Epithelial cell of esophagus (primary cell): ENCODE data around the gene COL8A2.

Source experiments
- DNase-seq: peaks from one replicate; pipeline ENCODE4 v3.0.0; 2010; ENCODE audit warnings: low read depth
- H3K4me3 ChIP-seq: 2 replicates; pipeline ENCODE4 v1.5.1; 2011; ENCODE audit warnings: mild to moderate bottlenecking, low read length, control low read depth
- TF ChIP-seq, protein P1 (sequence below): IDR thresholded peaks from 2 replicates; pipeline ENCODE4 v1.5.1; 2011; ENCODE audit warnings: low read depth, mild to moderate bottlenecking, low read length, control low read depth, inconsistent platforms; ENCODE audit not compliant: insufficient read depth; ENCODE audit errors: missing control alignments

Gene COL8A2

DNA sequence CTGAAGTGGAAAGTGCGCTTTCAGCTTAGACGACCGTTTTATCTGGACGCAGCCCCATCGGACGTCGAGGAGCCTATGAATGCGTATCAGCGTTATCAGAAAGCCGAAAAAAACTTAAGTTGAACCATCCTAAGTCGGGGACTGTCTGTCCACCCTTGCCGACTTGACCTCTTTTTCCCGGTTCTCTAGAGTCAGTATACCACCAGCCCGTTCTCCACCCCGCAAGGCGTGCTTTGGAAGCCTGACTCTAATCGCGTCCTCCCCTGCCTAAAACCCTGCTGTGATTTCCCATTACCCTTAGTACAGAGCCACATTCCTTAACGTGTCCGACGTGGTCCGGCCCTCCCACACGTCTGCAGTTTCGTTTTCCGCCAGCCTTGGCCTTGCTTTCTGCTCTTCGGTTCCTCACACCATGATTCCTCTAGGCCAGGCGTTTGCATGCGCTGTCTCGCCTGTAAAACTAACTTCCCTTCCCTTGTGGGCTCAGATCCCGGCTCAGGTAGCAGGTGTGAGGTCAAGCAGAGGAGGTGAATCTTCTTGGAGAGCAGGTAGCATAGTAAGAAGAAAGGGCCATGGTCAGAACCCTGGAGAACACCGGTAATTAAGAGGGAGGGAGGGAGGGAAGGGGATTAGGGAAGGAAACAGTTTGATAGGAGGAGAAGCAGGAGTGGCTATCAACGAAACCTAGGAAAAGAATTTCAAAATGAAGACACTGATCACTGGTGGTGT is 35.5 kb downstream of the COL8A2 start:
- TF ChIP-seq, protein P1, sequence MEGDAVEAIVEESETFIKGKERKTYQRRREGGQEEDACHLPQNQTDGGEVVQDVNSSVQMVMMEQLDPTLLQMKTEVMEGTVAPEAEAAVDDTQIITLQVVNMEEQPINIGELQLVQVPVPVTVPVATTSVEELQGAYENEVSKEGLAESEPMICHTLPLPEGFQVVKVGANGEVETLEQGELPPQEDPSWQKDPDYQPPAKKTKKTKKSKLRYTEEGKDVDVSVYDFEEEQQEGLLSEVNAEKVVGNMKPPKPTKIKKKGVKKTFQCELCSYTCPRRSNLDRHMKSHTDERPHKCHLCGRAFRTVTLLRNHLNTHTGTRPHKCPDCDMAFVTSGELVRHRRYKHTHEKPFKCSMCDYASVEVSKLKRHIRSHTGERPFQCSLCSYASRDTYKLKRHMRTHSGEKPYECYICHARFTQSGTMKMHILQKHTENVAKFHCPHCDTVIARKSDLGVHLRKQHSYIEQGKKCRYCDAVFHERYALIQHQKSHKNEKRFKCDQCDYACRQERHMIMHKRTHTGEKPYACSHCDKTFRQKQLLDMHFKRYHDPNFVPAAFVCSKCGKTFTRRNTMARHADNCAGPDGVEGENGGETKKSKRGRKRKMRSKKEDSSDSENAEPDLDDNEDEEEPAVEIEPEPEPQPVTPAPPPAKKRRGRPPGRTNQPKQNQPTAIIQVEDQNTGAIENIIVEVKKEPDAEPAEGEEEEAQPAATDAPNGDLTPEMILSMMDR: no peak
- peak overlapping the region; percentile 76 for H3K4me3 ChIP-seq
- peak; percentile 34 for DNase-seq

DNA sequence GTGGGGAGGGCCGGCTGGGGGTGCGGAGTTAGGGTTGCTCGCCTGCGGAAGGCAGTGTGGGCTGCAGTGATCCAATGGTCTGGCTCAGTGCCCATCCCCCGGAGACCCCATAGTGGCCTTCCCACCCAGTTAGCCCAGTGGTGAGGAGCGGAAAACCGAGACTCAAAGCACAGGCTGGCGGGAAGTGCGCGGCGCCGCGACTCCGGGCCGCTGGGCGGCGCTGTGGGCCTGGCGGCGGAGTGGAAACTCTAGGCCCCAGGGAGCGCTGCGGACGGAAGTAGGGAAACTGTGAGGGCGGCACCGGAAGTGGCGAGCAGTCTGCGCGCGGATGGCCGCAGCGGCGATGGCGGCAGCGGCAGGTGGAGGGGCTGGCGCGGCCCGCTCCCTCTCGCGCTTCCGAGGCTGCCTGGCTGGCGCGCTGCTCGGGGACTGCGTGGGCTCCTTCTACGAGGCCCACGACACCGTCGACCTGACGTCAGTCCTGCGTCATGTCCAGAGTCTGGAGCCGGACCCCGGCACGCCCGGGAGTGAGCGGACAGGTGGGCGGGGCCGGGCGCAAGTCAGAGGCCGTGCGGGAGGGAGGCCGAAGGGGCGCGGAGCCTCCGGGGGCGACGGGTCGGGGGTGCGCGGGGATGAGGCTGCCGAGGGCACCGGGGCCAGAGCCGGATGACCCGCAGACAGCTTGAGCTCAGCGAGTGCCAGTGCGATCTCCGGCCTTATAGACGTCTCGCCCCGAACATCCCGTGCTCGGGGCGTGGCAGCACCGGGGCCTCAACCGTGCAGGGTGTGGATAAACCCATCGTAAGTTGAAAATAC is 36.2 kb downstream of the COL8A2 start, which contains the start of gene ADPRS:
ADPRS (plus strand) TSS at position 316 of the 816 bp plus-strand sequence; CDS start at position 329, 13 bp downstream.
- DNase-seq: peak; percentile 91
- peak within 1 kb of the TSS; percentile 76 for H3K4me3 ChIP-seq
- TF ChIP-seq, protein P1: peak; percentile 57

DNA sequence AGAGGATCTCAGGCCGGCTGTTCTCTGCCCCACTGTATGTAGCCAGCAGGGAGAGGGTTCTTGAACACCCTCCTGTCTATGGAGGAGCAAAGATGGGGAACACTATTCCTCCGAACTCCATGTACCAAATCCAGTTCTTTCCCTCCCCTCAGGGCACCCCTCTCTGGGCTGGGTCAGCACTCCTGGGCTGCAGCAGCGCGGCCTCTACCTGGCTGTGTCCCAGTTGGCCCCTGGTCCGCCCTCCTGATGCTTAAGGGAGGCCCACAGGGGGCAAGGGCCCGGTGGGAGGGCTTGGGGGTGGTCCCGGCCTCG is 36.8 kb downstream of the COL8A2 start:
- no peak for DNase-seq
- peak overlapping the region; percentile 76 for H3K4me3 ChIP-seq
- TF ChIP-seq, protein P1: no peak

DNA sequence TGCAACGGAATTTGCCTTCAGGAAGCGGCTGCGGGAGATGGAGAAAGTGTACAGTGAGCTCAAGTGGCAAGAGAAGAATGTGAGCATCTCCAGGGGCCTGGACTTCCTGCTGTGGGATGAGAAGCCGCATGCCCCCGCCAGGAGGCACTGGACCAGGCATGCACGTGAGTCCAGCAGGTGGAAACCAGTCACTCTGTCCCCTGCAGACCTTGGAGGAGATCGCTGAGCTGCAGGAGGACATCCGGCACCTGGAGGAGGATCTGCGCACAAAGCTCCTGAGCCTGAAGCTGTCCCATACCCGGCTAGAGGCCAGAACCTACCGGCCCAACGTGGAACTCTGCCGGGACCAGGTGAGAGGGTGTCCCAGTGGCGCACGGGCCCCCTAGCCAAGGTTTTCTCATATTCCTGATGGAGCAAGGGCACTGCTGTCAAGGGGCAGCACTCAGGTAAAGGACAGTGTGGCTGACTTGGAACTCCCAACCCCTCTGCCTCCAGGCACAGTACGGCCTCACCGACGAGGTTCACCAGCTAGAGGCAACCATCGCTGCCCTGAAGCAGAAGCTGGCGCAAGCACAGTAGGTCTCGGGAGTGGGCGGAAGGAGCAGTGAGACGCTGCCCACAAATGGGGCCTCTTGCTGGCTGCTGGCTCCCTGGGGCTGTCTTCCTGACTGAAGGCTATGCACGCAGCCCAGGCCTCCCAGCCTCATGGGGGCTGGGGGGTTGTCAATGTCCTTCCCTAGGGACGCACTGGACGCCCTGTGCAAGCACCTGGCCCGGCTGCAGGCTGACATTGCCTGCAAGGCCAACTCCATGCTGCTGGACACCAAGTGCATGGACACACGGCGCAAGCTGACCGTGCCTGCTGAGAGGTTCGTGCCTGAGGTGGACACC is 37.5 kb downstream of the COL8A2 start:
- DNase-seq: no peak
- no peak overlapping the region for H3K4me3 ChIP-seq
- TF ChIP-seq, protein P1: no peak

DNA sequence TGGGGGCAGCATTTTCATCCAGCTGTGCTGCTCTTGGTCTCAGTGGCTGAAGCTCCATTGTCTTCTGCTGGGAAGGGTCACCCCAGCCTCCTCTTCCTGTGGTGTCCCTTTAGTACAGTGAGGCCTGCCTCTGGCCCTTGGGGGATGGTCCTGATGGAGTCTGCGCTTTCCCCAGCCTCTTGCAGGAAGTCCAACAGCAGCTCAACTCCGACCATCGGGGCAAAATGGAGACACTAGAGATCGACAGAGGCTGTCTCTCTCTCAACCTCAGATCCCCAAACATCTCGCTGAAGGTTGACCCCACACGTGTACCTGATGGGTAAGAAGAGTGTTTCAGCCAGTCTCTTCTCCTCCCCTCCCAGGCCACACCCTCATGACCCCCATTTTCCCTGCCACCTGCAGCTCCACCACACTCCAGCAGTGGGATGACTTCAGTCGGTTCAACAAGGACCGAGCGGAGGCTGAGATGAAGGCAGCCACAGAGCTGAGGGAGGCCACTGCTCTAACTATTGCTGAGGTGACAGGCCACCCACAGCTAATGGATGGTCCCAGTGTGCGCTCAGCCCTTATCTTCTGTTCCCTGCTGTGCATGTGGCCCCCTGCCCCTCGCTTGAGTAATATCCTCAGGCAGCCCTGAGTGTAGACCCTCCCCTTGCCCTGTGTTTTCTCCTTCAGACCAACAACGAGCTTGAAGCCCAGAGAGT is 38.3 kb downstream of the COL8A2 start:
- TF ChIP-seq, protein P1: no peak
- DNase-seq: no peak
- H3K4me3 ChIP-seq: no peak overlapping the region

DNA sequence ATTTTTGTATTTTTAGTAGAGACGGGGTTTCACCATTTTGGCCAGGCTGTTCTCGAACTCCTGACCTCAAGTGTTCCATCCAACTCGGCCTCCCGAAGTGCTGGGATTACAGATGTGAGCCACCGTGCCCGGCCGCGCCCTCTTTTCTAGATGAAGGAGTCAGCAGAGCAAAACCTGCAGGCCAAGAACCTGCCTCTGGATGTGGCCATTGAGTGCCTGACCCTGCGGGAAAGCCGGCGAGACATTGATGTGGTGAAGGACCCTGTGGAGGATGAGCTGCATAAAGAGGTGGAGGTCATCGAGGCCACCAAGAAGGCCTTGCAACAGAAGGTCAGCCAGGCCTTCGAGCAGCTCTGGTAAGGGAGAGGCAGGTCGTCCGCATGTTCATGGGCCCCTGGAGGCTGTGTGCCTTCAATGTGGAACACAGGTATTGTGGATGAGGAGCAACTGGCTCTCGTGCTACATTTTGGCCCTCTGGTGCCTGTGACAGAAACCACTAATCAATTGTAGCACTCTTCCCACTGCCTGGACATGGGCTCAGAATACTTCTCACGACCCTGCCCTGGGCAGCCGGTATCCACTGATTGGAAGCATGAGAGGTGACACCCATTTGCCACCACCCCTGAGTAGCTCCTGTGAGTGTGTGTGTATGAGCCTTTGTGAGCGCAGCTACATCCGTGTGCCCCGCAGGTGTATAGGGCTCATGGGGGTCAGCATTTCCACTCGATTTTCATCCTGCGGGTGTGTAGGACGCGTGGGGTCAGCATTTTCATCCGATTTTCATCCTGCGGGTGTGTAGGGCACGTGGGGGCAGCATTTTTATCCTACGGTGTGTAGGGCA is 39.1 kb downstream of the COL8A2 start:
- TF ChIP-seq, protein P1: no peak
- no peak overlapping the region for H3K4me3 ChIP-seq
- no peak for DNase-seq
